ENCODE results near the gene PLEKHF1.
"Not testable (repeated sequence)": the region's sequence is repeated elsewhere in the genome, so short reads cannot be mapped to it uniquely, and the experiment has no call there.

PLEKHF1 gene

DNA sequence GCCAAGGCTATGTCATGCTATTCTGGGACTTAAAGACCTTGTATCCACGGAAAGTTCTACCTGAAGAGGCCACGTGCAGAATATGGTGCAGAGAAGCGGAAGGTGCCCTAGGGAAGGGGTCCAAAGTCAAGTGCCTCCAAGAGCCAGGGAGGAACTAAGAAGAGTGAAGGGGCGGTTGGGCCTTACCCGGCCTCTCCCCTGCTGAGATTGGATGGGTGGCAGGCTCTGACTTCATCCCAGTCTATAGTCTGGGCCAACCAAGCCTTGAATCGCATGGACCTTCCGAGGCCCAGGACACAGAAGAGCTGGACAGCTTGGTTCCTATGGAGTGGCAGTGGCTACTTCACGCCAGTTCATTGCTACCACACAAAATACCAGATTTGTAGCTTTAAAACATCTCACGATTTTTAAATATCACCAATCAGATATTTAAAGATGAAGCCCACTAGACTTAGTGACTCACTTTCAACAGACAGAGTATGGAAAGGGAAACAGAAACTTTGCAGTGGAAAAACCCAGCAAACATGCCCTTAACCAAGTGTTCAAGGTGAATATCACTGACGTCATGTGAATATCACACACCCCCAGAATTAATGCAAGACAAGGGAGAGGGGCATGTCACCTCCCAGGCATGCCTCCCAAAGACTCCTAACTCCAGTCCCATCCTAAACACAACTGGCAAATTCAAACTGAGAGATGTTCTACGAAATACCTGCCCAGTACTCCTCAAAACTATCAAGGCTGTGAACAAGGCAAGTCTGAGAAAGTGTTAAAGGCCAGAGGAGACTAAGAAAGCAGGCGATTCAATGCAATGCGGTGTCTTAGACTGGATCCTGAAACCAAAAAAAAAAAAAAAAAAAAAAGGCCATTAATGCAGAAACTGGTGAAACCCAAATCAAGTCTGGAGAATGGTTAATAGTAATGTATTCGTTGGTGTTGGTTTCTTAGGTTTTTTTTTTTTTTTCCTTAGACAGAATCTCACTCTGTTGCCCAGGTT lies 39.6 kb downstream of the PLEKHF1 start:
- H3K4me3 ChIP-seq (ENCODE audit: low read length) = no peak overlapping the region
- TF ChIP-seq, protein P1, sequence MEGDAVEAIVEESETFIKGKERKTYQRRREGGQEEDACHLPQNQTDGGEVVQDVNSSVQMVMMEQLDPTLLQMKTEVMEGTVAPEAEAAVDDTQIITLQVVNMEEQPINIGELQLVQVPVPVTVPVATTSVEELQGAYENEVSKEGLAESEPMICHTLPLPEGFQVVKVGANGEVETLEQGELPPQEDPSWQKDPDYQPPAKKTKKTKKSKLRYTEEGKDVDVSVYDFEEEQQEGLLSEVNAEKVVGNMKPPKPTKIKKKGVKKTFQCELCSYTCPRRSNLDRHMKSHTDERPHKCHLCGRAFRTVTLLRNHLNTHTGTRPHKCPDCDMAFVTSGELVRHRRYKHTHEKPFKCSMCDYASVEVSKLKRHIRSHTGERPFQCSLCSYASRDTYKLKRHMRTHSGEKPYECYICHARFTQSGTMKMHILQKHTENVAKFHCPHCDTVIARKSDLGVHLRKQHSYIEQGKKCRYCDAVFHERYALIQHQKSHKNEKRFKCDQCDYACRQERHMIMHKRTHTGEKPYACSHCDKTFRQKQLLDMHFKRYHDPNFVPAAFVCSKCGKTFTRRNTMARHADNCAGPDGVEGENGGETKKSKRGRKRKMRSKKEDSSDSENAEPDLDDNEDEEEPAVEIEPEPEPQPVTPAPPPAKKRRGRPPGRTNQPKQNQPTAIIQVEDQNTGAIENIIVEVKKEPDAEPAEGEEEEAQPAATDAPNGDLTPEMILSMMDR (conservative IDR thresholded peaks at IDR 0.05; ENCODE audit: low read length) = no peak
- no peak for DNase-seq (ENCODE audit: low read depth)

DNA sequence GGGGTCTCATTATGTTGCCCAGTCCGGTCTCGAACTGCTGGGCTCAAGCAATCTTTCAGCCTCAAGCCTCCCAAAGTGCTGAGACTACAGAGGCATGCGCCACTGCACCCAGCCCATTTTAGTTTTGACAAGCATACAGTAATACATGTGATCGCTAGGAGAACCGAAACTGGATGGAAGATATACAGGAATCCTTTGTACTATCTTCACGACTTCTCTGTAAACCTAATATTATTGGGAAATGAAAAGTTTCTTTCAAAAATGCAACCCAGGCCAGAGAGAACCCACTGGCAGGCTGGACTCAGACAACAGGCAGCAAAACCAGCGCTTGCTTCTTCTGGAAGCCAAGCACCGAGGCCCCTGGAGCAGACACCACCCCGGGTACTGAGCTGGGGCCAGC lies 40.4 kb downstream of the PLEKHF1 start:
- TF ChIP-seq, protein P1 (conservative IDR thresholded peaks at IDR 0.05; ENCODE audit: low read length) = no peak
- no peak overlapping the region for H3K4me3 ChIP-seq (ENCODE audit: low read length)
- DNase-seq (ENCODE audit: low read depth) = no peak

DNA sequence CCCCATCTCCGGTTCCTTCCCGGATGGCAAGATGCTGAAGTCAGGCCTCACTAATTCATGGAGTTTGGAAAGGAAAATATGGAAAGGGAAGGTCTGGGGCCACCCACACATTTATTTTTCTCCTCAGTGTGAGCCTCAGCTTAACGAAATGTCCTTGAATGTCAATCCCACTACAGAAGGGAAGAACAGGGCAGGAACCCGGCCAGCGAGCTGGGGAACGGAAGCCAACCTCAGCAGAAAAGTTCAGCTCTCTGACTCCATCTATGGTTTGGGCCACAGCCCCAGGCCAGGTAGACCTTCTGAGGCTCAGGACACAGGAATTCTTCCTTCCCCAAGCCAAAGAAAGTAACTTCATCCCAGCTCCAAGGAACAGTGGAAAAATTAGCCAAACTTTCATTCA lies 41.4 kb downstream of the PLEKHF1 start:
- TF ChIP-seq, protein P1 (conservative IDR thresholded peaks at IDR 0.05; ENCODE audit: low read length) = no peak
- no peak for DNase-seq (ENCODE audit: low read depth)
- H3K4me3 ChIP-seq (ENCODE audit: low read length) = no peak overlapping the region

DNA sequence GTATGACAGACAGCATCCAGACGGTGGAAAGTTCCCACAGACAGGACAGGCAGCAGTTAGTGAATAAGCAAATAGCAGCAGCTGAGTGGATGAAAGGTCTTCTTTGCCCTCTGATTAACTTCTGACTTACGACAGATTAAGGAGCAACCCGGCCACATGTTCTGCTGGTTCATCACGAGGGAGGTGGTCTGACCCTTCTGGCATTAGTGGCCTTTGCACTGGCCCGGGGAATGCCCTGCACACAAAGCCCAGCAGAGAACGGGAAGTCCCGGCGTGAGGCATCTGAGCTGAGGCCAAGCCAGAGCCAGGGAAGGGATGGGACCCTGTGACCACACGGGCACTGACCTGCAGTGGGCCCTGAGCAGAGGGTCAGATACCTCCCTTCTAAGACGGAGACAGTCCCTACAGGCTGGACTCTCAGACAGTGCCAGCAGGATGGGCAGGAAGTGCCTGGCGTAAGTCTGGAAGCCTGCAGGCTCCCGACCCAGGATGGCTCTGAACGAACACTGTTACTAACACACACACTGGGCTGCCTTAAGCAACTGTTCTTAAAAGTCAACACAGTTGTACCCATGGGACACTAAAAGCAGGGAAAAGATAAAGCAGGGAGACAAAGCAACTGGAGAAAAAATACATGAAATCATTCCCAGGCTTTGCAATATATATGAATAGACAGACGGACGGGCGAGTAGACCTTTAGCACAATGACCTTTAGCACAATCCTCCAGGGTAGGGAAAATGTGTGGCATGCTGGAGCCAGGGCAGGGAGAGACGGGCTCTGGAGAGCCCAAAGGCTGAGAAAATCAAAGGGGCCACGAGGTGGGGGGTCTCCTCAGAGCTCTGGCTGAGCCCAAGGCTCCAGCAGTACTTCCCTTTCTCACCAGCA lies 43.5 kb downstream of the PLEKHF1 start:
- TF ChIP-seq, protein P1 (conservative IDR thresholded peaks at IDR 0.05; ENCODE audit: low read length) = no peak
- no peak for DNase-seq (ENCODE audit: low read depth)
- H3K4me3 ChIP-seq (ENCODE audit: low read length) = no peak overlapping the region

DNA sequence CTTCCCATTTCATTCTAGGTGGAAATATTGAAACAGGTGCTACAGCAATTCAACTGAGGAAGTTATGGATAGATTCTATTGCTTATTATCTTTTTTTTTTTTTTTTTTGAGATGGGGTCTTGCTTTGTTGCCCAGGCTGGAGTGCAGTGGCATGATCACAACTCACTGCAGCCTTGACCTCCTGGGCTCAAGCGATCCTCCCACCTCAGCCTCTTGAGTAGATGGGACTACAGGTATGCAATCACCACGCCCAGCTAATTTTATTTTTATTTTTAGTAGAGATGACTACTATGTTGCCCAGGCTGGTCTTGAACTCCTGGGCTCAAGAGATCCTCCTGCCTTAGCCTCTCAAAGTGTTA lies 44.2 kb downstream of the PLEKHF1 start:
- not testable (repeated sequence) for H3K4me3 ChIP-seq (ENCODE audit: low read length); DNase-seq (ENCODE audit: low read depth)

DNA sequence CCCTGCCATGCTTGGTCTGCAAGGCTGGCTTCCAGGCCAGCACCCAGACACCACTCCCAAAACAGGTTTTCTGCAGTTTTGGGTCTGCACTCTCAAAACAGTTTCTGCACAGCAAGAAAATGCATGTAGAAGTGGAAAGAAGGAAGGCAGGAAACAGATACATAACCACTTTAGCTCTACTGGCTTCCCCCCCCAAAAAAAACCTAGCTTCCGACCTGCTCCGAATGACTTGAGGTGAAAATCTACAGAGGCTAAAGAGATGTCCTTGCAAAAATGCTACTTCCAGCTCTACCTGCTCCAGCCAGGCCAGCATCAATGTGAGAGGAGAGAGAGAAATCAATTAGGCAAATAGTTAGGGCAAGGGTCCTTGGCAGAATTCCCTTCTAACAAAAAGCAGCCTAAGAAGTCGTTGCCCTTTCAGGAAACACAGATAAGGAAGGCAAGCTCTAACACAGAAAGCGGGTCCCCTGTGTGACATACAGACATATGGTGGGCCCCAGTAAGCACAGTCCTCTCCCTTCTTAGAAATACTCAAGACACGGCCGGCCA lies 46.4 kb downstream of the PLEKHF1 start:
- no peak for DNase-seq (ENCODE audit: low read depth)
- H3K4me3 ChIP-seq (ENCODE audit: low read length) = no peak overlapping the region
- TF ChIP-seq, protein P1 (conservative IDR thresholded peaks at IDR 0.05; ENCODE audit: low read length) = no peak

All from AG10803 (cell line).